WERI-Rb-1 (cell line): Measurements from ENCODE around the gene GIPR.

ENCODE experiments used
- DNase-seq: peaks from one replicate; pipeline ENCODE4 v3.0.0-alpha.2; 2020
- H3K27ac ChIP-seq: fragments of 250-450 bp; sonication (Bioruptor Pico); 2 replicates; pipeline ENCODE4 v1.5.1; 2020; ENCODE audit warnings: mild to moderate bottlenecking, moderate library complexity
- H3K27me3 ChIP-seq: fragments of 250-450 bp; sonication (Bioruptor Pico); 2 replicates; pipeline ENCODE4 v1.5.1; 2021; ENCODE audit warnings: mild to moderate bottlenecking, low read depth, moderate library complexity; ENCODE audit not compliant: insufficient read depth, severe bottlenecking
- H3K36me3 ChIP-seq: fragments of 250-450 bp; sonication (Bioruptor Pico); 2 replicates; pipeline ENCODE4 v1.5.1; 2020; ENCODE audit warnings: mild to moderate bottlenecking, moderate library complexity
- H3K4me3 ChIP-seq: 2 replicates; pipeline ENCODE4 v1.5.1; 2011; ENCODE audit warnings: low read depth, mild to moderate bottlenecking, control low read depth, low read length
- H3K9me3 ChIP-seq: fragments of 250-450 bp; sonication (Bioruptor Pico); 2 replicates; pipeline ENCODE4 v1.5.1; 2021; ENCODE audit warnings: mild to moderate bottlenecking, moderate library complexity; ENCODE audit not compliant: severe bottlenecking
- CTCF ChIP-seq: IDR thresholded peaks from 2 replicates; pipeline ENCODE4 v1.5.1; 2011; ENCODE audit warnings: low read depth, mild to moderate bottlenecking, control low read depth, inconsistent platforms, low read length

GIPR gene

DNA sequence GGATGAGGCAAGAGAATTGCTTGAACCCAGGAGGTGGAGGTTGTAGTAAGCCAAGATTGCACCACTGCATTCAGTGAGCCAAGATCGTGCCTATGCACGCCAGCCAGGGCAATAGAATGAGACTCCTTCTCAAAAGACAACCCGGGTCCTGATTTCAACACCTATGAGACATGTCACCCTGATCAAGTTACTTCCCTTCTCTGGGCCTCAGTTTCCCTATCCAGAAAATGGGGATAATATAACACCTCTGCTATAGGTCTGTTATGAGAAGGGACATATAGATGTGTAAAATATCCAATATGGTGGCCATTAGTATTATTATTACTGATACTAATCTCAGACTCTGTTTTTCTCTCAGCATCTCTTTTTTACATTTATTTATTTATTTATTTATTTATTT is 12.9 kb upstream of the GIPR start:
- H3K4me3 ChIP-seq: no peak overlapping the region
- no peak overlapping the region for H3K27ac ChIP-seq
- DNase-seq: no peak
- H3K9me3 ChIP-seq: no peaks in the 10 kb centered on the region
- no peak for TF ChIP-seq CTCF
- H3K27me3 ChIP-seq: no peaks in the 10 kb centered on the region
- no peaks in the 10 kb centered on the region for H3K36me3 ChIP-seq

GRCh38 chr19:45657520-45658167 is 10.4 kb upstream of the GIPR start:
- peak overlapping the region; percentile 87 for H3K27ac ChIP-seq
- H3K9me3 ChIP-seq: no peaks in the 10 kb centered on the region
- no peak for TF ChIP-seq CTCF
- peak overlapping the region; percentile 19 for H3K4me3 ChIP-seq
- DNase-seq: peak; percentile 90
- no peaks in the 10 kb centered on the region for H3K36me3 ChIP-seq
- H3K27me3 ChIP-seq: no peaks in the 10 kb centered on the region

- H3K27ac ChIP-seq: peak overlapping the region; percentile 87
- no peaks in the 10 kb centered on the region for H3K9me3 ChIP-seq
- H3K27me3 ChIP-seq: no peaks in the 10 kb centered on the region
- H3K4me3 ChIP-seq: no peak overlapping the region
- no peak for TF ChIP-seq CTCF
- H3K36me3 ChIP-seq: no peaks in the 10 kb centered on the region
- peak; percentile 32 for DNase-seq
These were observed 8.8 kb upstream of the GIPR start for GRCh38 chr19:45659096-45659729.

GRCh38 chr19:45660636-45661035 is 7.4 kb upstream of the GIPR start:
- H3K27ac ChIP-seq: no peak overlapping the region
- DNase-seq: no peak
- no peaks in the 10 kb centered on the region for H3K36me3 ChIP-seq
- H3K9me3 ChIP-seq: no peaks in the 10 kb centered on the region
- no peaks in the 10 kb centered on the region for H3K27me3 ChIP-seq
- no peak overlapping the region for H3K4me3 ChIP-seq
- TF ChIP-seq CTCF: no peak

- Histone ChIP-seq H3K27ac (no peak overlapping the region), H3K4me3 (no peak overlapping the region), H3K9me3 (no peaks in the 10 kb centered on the region), H3K27me3 (no peaks in the 10 kb centered on the region), H3K36me3 (no peaks in the 10 kb centered on the region)
- TF ChIP-seq CTCF: no peak
- no peak for DNase-seq
These were observed 4.2 kb upstream of the GIPR start for GRCh38 chr19:45663800-45664199.

- Histone ChIP-seq H3K36me3 (no peaks in the 10 kb centered on the region), H3K27me3 (no peaks in the 10 kb centered on the region), H3K4me3 (no peak overlapping the region), H3K9me3 (no peaks in the 10 kb centered on the region), H3K27ac (no peak overlapping the region)
- no peak for TF ChIP-seq CTCF
- no peak for DNase-seq
These were observed 3.4 kb upstream of the GIPR start for GRCh38 chr19:45664575-45664974.
